Memory B cell (primary cell): ENCODE data around the gene TMEFF1.
"Not testable (repeated sequence)": the region's sequence is repeated elsewhere in the genome, so short reads cannot be mapped to it uniquely, and the experiment has no call there.

Experiments used
- ATAC-seq: fragments of 150-1000 bp; cut with Tn5 transposase; 2 replicates; pipeline ENCODE4 v1.10.0; 2021; ENCODE audit warnings: low read depth, mild to moderate bottlenecking, moderate library complexity
- DNase-seq, 2 donors: peaks; one replicate each; pipeline ENCODE4 v3.0.0; 2022; ENCODE audit warnings: low spot score in 2 of 2
- H3K27ac Mint-ChIP-seq: one replicate; pipeline ENCODE4 v1.8.0; 2022; ENCODE audit warnings: mild to moderate bottlenecking, moderate library complexity, mixed read lengths
- H3K27me3 Mint-ChIP-seq: one replicate; pipeline ENCODE4 v1.8.0; 2022; ENCODE audit warnings: mixed read lengths
- H3K36me3 Mint-ChIP-seq: one replicate; pipeline ENCODE4 v1.8.0; 2022; ENCODE audit warnings: mild to moderate bottlenecking, mixed read lengths
- H3K4me1 Mint-ChIP-seq: one replicate; pipeline ENCODE4 v1.8.0; 2022; ENCODE audit warnings: mixed read lengths
- H3K4me3 Mint-ChIP-seq: one replicate; pipeline ENCODE4 v1.8.0; 2022; ENCODE audit warnings: mild to moderate bottlenecking, moderate library complexity, mixed read lengths
- H3K9me3 Mint-ChIP-seq: one replicate; pipeline ENCODE4 v1.8.0; 2022; ENCODE audit warnings: mixed read lengths

TMEFF1 gene

DNA sequence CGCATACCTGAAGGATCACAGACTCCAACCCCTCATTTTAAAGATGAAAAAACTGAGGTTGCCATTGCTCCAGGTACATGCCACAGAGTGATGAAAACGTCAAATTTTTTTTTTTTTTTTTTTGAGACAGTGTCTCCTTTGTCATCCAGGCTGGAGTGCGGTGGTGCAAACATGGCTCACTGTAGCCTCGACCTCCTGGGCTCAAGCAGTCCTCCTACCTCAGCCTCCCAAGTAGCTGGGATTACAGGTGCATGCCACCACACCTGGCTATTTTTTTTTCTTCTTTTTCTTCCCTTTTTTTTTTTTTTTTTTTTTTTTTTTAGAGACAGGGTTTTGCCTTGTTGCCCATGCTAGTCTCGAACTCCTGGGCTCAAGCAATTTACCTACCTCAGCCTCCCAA is 32.5 kb upstream of the TMEFF1 start:
- not testable (repeated sequence) for H3K36me3 Mint-ChIP-seq, H3K27me3 Mint-ChIP-seq, ATAC-seq, DNase-seq, H3K9me3 Mint-ChIP-seq, H3K4me1 Mint-ChIP-seq, H3K27ac Mint-ChIP-seq, H3K4me3 Mint-ChIP-seq

DNA sequence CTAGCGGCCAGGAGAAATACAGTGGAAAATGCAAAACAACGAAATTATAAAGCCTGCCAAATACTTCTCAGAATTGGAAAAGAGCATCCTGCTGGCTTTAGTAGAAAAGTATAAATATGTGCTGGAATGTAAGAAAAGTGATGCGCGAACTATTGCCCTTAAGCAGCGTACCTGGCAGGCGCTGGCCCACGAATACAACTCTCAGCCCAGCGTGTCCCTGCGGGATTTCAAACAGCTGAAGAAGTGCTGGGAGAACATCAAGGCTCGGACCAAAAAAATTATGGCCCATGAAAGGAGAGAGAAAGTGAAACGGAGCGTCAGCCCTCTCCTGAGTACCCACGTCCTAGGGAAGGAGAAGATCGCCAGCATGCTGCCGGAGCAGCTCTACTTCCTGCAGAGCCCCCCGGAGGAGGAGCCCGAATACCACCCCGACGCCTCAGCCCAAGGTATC is 31.0 kb upstream of the TMEFF1 start:
- Mint-ChIP-seq H3K4me1 (peaks cover 6% of the 10 kb centered on the region), H3K9me3 (no peaks in the 10 kb centered on the region), H3K36me3 (peaks cover 7% of the 10 kb centered on the region), H3K27ac (no peak overlapping the region), H3K4me3 (no peak overlapping the region), H3K27me3 (no peaks in the 10 kb centered on the region)
- no peak for DNase-seq
- ATAC-seq, result no peak

DNA sequence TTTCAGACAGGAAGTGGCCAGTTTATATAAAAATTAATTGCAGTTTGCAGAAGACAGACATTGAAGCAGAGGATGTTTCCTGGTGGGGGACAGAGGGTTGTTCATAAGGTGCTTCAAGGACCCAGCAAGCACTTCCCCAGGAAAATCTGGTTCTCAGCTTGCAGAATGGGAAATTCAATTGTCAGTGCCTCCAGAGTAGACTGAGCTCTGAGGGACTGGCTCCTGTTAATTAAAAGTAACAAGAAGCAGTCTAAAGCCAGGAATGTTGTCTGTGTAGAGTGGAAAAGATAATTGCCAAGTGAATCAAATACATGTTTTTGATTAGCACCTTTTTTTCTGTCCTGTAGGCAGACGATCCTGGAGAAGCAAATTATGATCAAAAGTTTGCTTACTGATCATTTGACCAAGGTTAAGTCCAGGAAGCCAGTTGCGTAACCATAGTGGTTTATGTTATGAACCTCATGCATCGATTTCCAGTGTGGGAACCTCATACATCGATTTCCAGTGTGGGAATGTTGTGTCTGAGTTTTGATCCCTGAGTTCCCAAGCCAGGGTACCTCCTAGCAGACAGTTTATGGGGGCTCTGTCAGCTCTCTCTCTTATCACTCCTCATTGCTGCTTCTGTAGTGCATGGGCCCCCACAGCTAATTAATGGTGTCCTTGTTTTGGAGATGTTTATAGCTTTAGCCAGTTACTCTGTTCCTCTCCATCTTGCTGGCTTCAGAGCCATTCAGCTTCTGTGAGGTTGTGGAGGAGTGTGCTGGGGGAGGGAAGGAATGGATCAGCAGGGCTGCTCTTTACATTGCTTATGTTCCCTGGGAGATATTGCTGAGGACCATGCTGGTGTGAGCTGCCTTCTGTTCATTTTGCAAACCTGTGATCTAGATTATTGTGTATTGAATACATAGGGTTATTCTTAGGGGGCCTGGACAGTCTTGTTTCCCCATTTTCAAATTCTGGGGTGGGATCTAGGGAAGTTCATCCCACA is 28.9 kb upstream of the TMEFF1 start:
- Mint-ChIP-seq H3K9me3 (no peaks in the 10 kb centered on the region), H3K27ac (no peak overlapping the region)

DNA sequence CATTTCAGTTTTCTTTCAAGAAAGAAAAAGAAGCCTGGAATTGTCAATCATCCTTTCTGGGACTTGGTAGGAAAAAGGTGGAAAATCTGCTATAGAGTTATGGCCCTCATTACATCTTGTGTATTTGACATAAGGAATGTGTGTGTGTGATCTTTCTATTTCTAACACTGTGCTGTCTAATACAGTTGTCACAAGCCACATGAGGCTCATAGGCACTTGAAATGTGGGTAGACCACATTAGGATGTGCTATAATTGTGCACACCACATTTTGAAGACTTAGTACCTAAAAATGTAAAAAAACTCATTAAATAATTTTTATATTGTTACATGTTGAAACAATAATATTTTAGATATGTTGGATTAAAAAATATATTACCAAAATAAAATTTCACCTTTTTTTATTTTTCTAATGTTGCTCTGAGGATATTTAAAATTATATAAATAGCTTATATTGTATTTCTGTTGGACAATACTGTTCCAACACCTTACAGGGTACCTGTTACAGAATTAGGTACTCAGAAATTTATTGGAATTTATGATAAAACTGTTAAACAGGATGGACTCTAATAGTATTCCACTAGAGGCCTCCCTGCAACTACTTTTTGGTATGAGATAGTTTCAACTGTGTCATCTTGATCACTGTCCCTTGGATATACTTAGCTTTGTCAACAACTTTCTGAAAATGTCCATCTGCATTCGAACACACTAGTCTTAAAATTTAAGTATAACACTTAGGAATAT is 27.6 kb upstream of the TMEFF1 start:
- H3K4me1 Mint-ChIP-seq, result peaks cover 3% of the 10 kb centered on the region
- no peak for ATAC-seq

More for the DNA sequence above, 28.9 kb upstream of the TMEFF1 start:
- Mint-ChIP-seq H3K4me3 (no peak overlapping the region), H3K27me3 (no peaks in the 10 kb centered on the region), H3K4me1 (peaks cover 3% of the 10 kb centered on the region), H3K36me3 (peaks cover 7% of the 10 kb centered on the region)
- ATAC-seq (no peak), DNase-seq (no peak)

DNA sequence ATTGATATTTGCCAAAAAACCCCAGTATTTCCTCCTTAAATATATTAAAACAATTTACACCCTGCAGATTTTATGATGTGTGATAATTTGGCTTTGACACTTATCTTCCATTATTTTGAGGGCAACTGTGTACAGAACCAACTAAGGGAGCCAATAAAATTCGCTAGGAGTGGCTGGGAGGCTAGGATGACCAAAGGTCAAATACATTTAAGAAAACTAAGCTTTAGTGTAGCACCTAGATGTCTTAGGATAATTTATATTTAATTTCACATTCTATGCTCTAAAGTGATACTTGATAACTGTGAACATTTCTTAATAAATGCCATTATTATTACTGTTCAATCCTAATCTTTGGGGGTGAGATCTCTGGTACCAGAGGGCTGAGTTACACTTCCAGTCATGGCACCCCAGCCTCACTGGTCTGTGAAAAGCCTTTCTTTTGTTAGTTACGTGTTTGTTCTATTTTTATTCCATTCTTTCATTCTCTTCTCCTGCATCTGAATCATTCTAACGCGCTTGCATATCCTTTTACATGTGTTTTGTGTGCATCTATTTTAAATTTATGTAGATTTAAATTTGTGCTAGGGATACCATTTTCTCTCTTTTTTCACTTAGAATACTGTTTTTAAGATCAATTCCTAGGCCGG is 26.9 kb upstream of the TMEFF1 start:
- Mint-ChIP-seq H3K27ac (no peak overlapping the region), H3K4me3 (no peak overlapping the region), H3K27me3 (no peaks in the 10 kb centered on the region), H3K36me3 (peaks cover 17% of the 10 kb centered on the region), H3K9me3 (no peaks in the 10 kb centered on the region), H3K4me1 (peaks cover 3% of the 10 kb centered on the region)
- ATAC-seq (no peak), DNase-seq (no peak)

More for the DNA sequence above, 27.6 kb upstream of the TMEFF1 start:
- Mint-ChIP-seq H3K4me3 (no peak overlapping the region), H3K27me3 (no peaks in the 10 kb centered on the region), H3K36me3 (peaks cover 13% of the 10 kb centered on the region), H3K27ac (no peak overlapping the region), H3K9me3 (no peaks in the 10 kb centered on the region)
- DNase-seq, result no peak

DNA sequence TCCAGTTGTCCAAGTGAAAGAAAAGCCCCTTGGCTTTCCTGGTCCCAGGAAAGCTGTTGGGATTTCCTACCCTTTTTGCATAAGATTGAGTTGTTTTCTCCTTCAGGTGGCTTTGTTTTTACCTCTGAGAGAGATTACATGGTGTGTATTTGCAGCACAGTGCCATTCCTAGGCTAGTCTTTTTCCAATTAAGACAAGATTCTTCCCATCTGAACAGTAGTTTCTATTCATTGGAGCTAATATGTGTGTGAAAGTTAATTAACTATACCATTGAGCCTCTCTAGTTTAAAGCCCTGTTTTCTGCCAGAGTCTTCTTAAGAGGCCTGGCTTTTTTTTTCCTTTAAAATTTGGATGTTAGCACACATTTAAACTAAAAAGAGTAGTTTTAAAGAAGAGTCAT is 25.9 kb upstream of the TMEFF1 start:
- DNase-seq (no peak), ATAC-seq (no peak)
- peaks cover 23% of the 10 kb centered on the region for H3K36me3 Mint-ChIP-seq
- peaks cover 3% of the 10 kb centered on the region for H3K4me1 Mint-ChIP-seq
- no peaks in the 10 kb centered on the region for H3K9me3 Mint-ChIP-seq
- no peak overlapping the region for H3K27ac Mint-ChIP-seq
- no peak overlapping the region for H3K4me3 Mint-ChIP-seq
- H3K27me3 Mint-ChIP-seq, result no peaks in the 10 kb centered on the region

DNA sequence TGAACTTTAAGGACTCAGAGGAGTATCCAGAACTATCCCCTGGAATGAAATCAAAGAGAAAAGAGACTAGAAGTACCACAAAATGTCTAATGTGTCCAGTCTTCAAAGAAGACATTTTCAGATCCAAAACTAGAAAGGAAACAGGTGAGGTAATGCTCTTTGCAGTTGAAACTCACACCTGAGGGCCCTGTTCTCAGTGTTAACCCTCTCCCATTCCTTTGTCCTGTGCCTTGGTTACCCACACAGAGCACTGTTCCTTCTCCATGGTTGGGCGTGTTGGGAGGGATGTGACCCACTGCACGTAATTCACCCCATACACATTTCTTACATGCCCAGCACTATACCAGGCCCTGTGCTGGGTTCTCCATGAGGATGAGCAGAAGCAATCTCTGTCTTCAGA is 24.7 kb upstream of the TMEFF1 start:
- peaks cover 28% of the 10 kb centered on the region for H3K36me3 Mint-ChIP-seq
- H3K9me3 Mint-ChIP-seq, result no peaks in the 10 kb centered on the region
- DNase-seq (no peak), ATAC-seq (no peak)
- no peaks in the 10 kb centered on the region for H3K27me3 Mint-ChIP-seq
- H3K4me3 Mint-ChIP-seq, result no peak overlapping the region
- peaks cover 3% of the 10 kb centered on the region for H3K4me1 Mint-ChIP-seq
- H3K27ac Mint-ChIP-seq, result no peak overlapping the region

DNA sequence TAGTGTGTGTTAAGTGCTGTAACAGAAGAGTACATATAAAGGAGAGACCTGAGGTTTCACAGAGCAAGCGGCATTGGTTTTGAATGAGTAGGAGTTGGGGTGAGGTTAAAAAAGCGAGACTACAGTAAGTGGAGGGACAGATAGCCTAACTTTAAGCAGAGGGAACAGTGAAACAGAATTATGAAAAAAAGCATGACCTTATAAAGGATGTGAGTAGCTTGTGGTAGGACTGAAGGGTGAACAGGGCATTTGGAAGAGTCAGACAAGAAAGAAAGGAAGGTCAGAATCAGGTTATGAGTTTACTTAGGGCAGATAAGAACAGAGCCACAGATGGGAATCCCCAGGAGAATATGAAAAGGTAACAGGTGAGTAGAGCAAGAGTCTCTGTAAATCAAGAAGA is 23.5 kb upstream of the TMEFF1 start:
- H3K9me3 Mint-ChIP-seq, result no peaks in the 10 kb centered on the region
- peaks cover 34% of the 10 kb centered on the region for H3K36me3 Mint-ChIP-seq
- peaks cover under 1% of the 10 kb centered on the region for H3K4me1 Mint-ChIP-seq
- DNase-seq (no peak), ATAC-seq (no peak)
- H3K27me3 Mint-ChIP-seq, result no peaks in the 10 kb centered on the region
- H3K4me3 Mint-ChIP-seq, result no peak overlapping the region
- H3K27ac Mint-ChIP-seq, result no peak overlapping the region

DNA sequence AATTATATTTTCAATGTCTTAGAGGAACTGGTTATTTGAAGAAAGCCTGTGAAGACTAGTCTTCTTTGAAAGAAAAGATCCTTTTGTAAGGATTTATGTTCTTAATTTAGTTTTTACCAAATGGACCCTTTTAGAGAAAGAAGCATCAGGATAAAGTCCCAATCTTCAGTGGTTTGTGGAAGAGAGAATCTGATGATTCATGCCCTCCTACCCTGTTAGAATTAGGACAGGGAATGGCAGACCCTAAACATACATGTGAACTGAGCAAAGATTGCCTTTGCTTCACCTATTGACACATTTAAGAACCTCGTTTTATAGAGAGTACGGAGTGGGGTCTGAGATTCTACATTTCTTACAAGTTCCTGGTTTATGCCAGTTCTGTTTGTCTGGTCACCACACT is 20.1 kb upstream of the TMEFF1 start:
- no peaks in the 10 kb centered on the region for H3K9me3 Mint-ChIP-seq
- no peaks in the 10 kb centered on the region for H3K27me3 Mint-ChIP-seq
- no peaks in the 10 kb centered on the region for H3K4me1 Mint-ChIP-seq
- DNase-seq, result no peak
- peaks cover 34% of the 10 kb centered on the region for H3K36me3 Mint-ChIP-seq
- no peak for ATAC-seq
- no peak overlapping the region for H3K4me3 Mint-ChIP-seq
- no peak overlapping the region for H3K27ac Mint-ChIP-seq

DNA sequence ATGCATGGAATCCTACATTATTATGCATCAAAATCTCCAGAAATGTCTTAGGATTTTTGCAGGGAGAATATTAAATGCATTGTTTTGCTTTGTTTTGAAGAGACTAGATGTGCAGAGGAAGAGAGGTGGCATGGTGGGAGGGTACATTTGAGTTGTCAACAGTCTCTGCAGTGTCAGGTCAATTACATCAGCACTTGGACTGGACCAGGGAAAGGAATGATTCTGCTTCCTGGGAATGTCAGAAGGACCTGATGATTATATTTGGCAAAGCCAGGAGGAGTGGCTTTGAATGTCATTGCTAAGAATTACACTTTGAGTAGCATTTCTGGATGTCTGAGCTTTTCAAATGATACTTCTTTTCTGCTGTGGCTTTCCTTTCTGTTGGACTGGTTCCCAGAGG is 17.5 kb upstream of the TMEFF1 start:
- H3K9me3 Mint-ChIP-seq, result no peaks in the 10 kb centered on the region
- no peak overlapping the region for H3K27ac Mint-ChIP-seq
- H3K4me1 Mint-ChIP-seq, result no peaks in the 10 kb centered on the region
- no peaks in the 10 kb centered on the region for H3K27me3 Mint-ChIP-seq
- DNase-seq (no peak), ATAC-seq (no peak)
- peaks cover 26% of the 10 kb centered on the region for H3K36me3 Mint-ChIP-seq
- no peak overlapping the region for H3K4me3 Mint-ChIP-seq

DNA sequence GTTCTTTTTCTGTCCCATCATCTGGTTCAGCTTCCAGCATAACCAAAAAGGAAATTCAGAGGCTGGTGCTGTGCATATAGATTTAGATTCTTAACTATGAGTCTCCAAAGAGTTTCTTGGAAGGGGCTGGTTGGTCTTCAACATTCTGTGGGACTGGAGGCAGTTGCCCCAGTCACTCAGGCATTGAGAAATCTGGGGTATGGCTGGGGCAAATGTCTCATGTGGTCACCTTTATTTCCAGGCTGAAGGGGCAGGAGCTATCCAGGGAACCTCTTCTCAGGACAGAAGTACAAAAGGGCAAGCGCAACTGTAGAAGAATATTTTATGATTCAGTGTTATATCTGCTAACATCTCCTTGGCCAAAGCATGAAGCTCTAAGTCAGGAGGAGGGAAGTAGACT is 15.4 kb upstream of the TMEFF1 start:
- DNase-seq (no peak), ATAC-seq (no peak)
- no peaks in the 10 kb centered on the region for H3K4me1 Mint-ChIP-seq
- no peaks in the 10 kb centered on the region for H3K9me3 Mint-ChIP-seq
- H3K36me3 Mint-ChIP-seq, result peaks cover 11% of the 10 kb centered on the region
- H3K27ac Mint-ChIP-seq, result no peak overlapping the region
- no peaks in the 10 kb centered on the region for H3K27me3 Mint-ChIP-seq
- no peak overlapping the region for H3K4me3 Mint-ChIP-seq

DNA sequence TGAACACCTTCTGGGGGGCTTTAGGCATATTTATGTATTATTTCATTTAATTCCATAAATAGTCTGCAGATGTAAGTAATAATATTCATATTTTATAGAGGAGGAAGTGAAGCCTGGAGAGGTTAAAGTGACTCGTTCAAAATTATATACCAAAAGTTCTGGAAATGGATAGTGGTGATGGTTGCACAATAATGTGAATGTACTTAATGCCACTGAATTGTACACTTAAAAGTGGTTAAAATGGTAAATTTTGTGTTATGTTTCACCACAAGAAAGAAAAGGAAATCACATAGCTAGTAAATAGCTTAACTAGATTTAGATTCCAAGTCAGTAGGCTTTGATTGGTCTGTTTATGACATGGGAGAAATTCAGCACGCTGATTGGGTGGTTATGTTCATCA is 13.0 kb upstream of the TMEFF1 start:
- Mint-ChIP-seq H3K27ac (no peak overlapping the region), H3K4me1 (no peaks in the 10 kb centered on the region), H3K36me3 (no peaks in the 10 kb centered on the region), H3K4me3 (no peak overlapping the region), H3K9me3 (no peaks in the 10 kb centered on the region), H3K27me3 (no peaks in the 10 kb centered on the region)
- ATAC-seq (no peak), DNase-seq (no peak)

DNA sequence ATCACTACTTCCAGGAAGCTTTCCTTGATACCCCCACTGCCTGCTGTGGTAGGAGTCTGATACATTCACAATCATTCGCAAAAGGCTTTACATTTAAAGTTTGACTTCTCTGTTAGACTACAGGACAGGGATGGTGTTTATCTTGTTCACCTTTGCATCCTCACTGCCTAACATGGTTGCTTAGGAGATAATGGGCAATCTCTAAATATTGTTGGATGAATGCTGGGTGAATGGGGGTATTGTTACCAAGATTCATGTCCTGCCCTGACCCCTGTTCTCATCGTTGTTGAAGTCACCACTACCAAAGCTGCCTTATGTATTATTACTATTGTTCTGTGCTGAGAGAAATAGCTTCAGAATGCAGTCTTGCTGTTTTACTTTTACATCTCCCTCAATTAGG is 7.7 kb upstream of the TMEFF1 start:
- Mint-ChIP-seq H3K9me3 (no peaks in the 10 kb centered on the region), H3K36me3 (no peaks in the 10 kb centered on the region), H3K4me1 (no peaks in the 10 kb centered on the region), H3K27ac (no peak overlapping the region), H3K4me3 (no peak overlapping the region), H3K27me3 (no peaks in the 10 kb centered on the region)
- ATAC-seq (no peak), DNase-seq (no peak)

DNA sequence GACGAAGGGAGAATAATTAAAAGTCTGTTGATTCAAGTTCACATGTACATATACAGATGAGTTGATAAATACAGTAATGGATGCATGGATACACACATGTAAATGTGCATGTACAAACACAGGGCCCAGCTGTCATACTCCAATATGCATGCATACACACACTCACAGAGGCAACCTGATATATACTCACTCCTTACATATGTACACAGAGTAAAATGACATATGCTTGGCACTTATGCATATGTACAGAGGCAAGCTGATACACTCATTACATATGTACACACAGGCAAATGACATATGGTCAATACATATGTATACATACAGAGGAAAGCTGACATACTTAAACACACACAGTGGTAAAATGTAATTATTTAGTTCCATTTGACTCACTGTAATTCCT is 7.2 kb upstream of the TMEFF1 start:
- DNase-seq (no peak), ATAC-seq (no peak)
- no peak overlapping the region for H3K27ac Mint-ChIP-seq
- H3K9me3 Mint-ChIP-seq, result no peaks in the 10 kb centered on the region
- no peak overlapping the region for H3K4me3 Mint-ChIP-seq
- H3K4me1 Mint-ChIP-seq, result no peaks in the 10 kb centered on the region
- no peaks in the 10 kb centered on the region for H3K36me3 Mint-ChIP-seq
- no peaks in the 10 kb centered on the region for H3K27me3 Mint-ChIP-seq
